ENCODE measurements around the gene CRACR2A. TPM values are rescaled to one million over a fixed set of nuclear protein-coding genes. Genes with fewer than 3 reads are reported as not detected.

The CRACR2A gene
- total and polyA plus RNA-seq, 10 of the 15 experiments (the other 5 are each of a cell fraction or from before 2014, with no cell fraction given) = 2.1 to 18.0 (median 13.2) TPM

- no peak for TF ChIP-seq PRDM15 (CRISPR knock-in tag; IDR thresholded peaks at IDR 0.05)
- TF ChIP-seq NR2C1 (IDR thresholded peaks at IDR 0.05) = no peak
- TF ChIP-seq RELA (IDR thresholded peaks at IDR 0.05; ENCODE audit: borderline replicate concordance, partially characterized antibody) = no peak
Observed at GRCh38 chr12:3686463-3686862, 66.4 kb downstream of the CRACR2A start (continued).

DNA sequence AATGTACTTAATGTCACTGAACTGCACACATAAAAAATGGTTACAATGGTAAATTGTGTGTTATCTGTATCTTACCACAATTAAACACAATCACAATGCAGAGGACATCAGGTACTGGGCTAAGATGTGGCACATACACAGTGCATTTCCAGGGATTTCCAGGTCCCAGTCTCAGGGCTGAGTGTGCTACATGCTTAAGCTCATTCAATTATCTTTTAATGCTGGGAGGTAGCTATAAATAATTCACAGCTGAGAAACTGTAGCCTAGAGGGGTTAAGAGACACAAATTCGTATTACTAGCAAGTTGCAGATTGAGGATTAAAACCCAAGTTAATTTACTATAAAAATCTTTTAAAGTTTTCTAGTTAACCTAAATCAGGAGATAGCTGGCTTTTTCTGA, 67.1 kb downstream of the CRACR2A start:
- intact Hi-C loops (cut with micrococcal nuclease; ENCODE audit: unreplicated experiment) = no loop called here
- Histone ChIP-seq H3K36me3 (ENCODE audit: control insufficient read depth in 2 of 2, insufficient read depth in 2 of 2, low read length in 1 of 2) (no peaks in the 10 kb centered on the region; a peak in 1 of 4 replicates), H3K9me3 (replicated peaks; ENCODE audit: control insufficient read depth, insufficient read depth, low read length) (no peaks in the 10 kb centered on the region), H3K4me3 (no peak overlapping the region), H3K9ac (ENCODE audit: control insufficient read depth, insufficient read depth, low read length) (no peak overlapping the region), H3K4me2 (ENCODE audit: control insufficient read depth, insufficient read depth) (no peak overlapping the region), H3K27ac (ENCODE audit: control insufficient read depth, insufficient read depth) (no peak overlapping the region), H3K79me2 (ENCODE audit: control insufficient read depth, insufficient read depth, low read length) (no peaks in the 10 kb centered on the region), H4K20me1 (ENCODE audit: control insufficient read depth, insufficient read depth) (no peaks in the 10 kb centered on the region; the same call in 1 of the 2 replicates), H3K27me3 (replicated peaks in 1 of 2; ENCODE audit: control insufficient read depth in 2 of 2, insufficient read depth in 2 of 2, low read length in 1 of 2) (no peaks in the 10 kb centered on the region), H2AFZ (ENCODE audit: control insufficient read depth, low read depth, low read length) (no peak overlapping the region), H3K4me1 (ENCODE audit: control insufficient read depth, insufficient read depth, low read length) (no peaks in the 10 kb centered on the region)
- 100% methylated on average over 1 of the region's 1 CpG for WGBS (ENCODE audit: insufficient coverage, insufficient replicate concordance, low lambda C conversion rate, missing lambda C conversion rate)
- ChIA-PET CTCF (no interaction called here), POLR2A (no interaction called here), SMC1A (ENCODE audit: uncharacterized antibody, unreplicated experiment) (no interaction called here), RAD21 (ENCODE audit: unreplicated experiment) (no interaction called here)
- no peak for FAIRE-seq
- ATAC-seq = no peak
- BruUV-seq (replicated peaks) = no TSS peak
- no peak for DNase-seq (ENCODE audit: low read depth, low spot score)
- in situ Hi-C loops (cut with MboI) = no loop called here
- TF ChIP-seq MTA2 (IDR thresholded peaks at IDR 0.05; ENCODE audit: low read depth) = no peak
- no peak for TF ChIP-seq KLF5 (IDR thresholded peaks at IDR 0.05; ENCODE audit: partially characterized antibody)
- TF ChIP-seq CREB1 (IDR thresholded peaks at IDR 0.05; ENCODE audit: low read depth) = no peak
- no peak for TF ChIP-seq SMARCA5 (IDR thresholded peaks at IDR 0.05)
- no peak for TF ChIP-seq SRF (IDR thresholded peaks at IDR 0.05; ENCODE audit: low read depth in 2 of 2, low read length in 2 of 2)
- no peak for TF ChIP-seq POLR2A (IDR thresholded peaks at IDR 0.05; ENCODE audit: low read depth, low read length)

All from GM12878 (cell line).